Keratinocyte (primary cell): ENCODE measurements around the gene CKMT2. TPM values are rescaled to one million over a fixed set of nuclear protein-coding genes. Genes with fewer than 3 reads are reported as not detected.

Source experiments
- DNase-seq: peaks from one replicate; pipeline ENCODE4 v3.0.0-alpha.2; 2011; ENCODE audit warnings: low read depth, missing footprints, low spot score
- FAIRE-seq: peaks from 2 replicates; lab custom pipeline; 2011; peaks lifted over from hg19 to GRCh38; lab: Jason Lieb, UNC
- H2AFZ ChIP-seq: 2 replicates; pipeline ENCODE4 v1.6.0; 2012; ENCODE audit warnings: low read length, control low read depth, inconsistent platforms; ENCODE audit not compliant: control insufficient read depth
- H3K27ac ChIP-seq: 2 replicates; pipeline ENCODE4 v1.5.1; 2011; ENCODE audit warnings: low read length; ENCODE audit not compliant: control insufficient read depth, insufficient read depth
- H3K27me3 ChIP-seq: 3 replicates; pipeline ENCODE4 v1.6.0; 2011; ENCODE audit warnings: low read length; ENCODE audit not compliant: control insufficient read depth, insufficient read depth; ENCODE audit errors: extremely low read depth
- H3K36me3 ChIP-seq, 2 experiments: 2 replicates in 1 of 2; 3 replicates in 1 of 2; pipeline ENCODE4 v1.5.1; 2011; ENCODE audit warnings: low read length in 2 of 2, mild to moderate bottlenecking in 1 of 2; ENCODE audit not compliant: control insufficient read depth in 2 of 2, insufficient read depth in 2 of 2; ENCODE audit errors: extremely low read depth in 1 of 2
- H3K4me1 ChIP-seq: 3 replicates; pipeline ENCODE4 v1.5.1; 2011; ENCODE audit warnings: low read length; ENCODE audit not compliant: control insufficient read depth, insufficient read depth; ENCODE audit errors: extremely low read depth
- H3K4me2 ChIP-seq: 3 replicates; pipeline ENCODE4 v1.6.0; 2011; ENCODE audit warnings: low read depth, low read length; ENCODE audit not compliant: control insufficient read depth, insufficient read depth; ENCODE audit errors: extremely low read depth
- H3K4me3 ChIP-seq, 3 experiments: fragments of 200-600 bp in 1 of 3; sonication (generic) in 1 of 3; 2 replicates in 2 of 3; 3 replicates in 1 of 3; pipeline ENCODE4 v1.5.1; 2011 to 2016; ENCODE audit warnings: low read length in 3 of 3, mild to moderate bottlenecking in 3 of 3, control low read depth in 2 of 3, inconsistent platforms in 1 of 3, low read depth in 1 of 3, mixed read lengths in 1 of 3, mixed run types in 1 of 3, moderate library complexity in 1 of 3; ENCODE audit not compliant: control insufficient read depth in 2 of 3, insufficient read depth in 2 of 3; ENCODE audit errors: extremely low read depth in 1 of 3
- H3K79me2 ChIP-seq: 2 replicates; pipeline ENCODE4 v1.6.0; 2012; ENCODE audit warnings: low read length; ENCODE audit not compliant: control insufficient read depth, insufficient read depth
- H3K9ac ChIP-seq: 3 replicates; pipeline ENCODE4 v1.6.0; 2011; ENCODE audit warnings: low read length; ENCODE audit not compliant: control insufficient read depth, insufficient read depth; ENCODE audit errors: extremely low read depth
- H3K9me1 ChIP-seq: 3 replicates; pipeline ENCODE4 v1.6.0; 2011; ENCODE audit warnings: low read length; ENCODE audit not compliant: control insufficient read depth, insufficient read depth; ENCODE audit errors: extremely low read depth
- H3K9me3 ChIP-seq: 2 replicates; pipeline ENCODE4 v1.5.1; 2012; ENCODE audit warnings: low read depth, low read length; ENCODE audit not compliant: control insufficient read depth
- H4K20me1 ChIP-seq: 3 replicates; pipeline ENCODE4 v1.6.0; 2011; ENCODE audit warnings: low read length; ENCODE audit not compliant: control insufficient read depth, insufficient read depth; ENCODE audit errors: extremely low read depth
- EZH2 ChIP-seq: IDR thresholded peaks from one replicate; pipeline ENCODE4 v1.6.1; 2012; ENCODE audit warnings: inconsistent platforms, mild to moderate bottlenecking, low read length, moderate library complexity
- dilution Hi-C: fragments of 300-500 bp; cut with MboI; formaldehyde crosslinking; loops from one replicate; pipeline ENCODE4 v1.7.0; 2020; ENCODE audit warnings: low sequenced_read_pairs; ENCODE audit not compliant: extremely low pct_ligation_motif_present
- polyA plus RNA-seq, 5 experiments: library from polyadenylated mRNA; depleted of rRNA in 3 of 5; stranded (reverse) in 3 of 5; stranded (forward) in 1 of 5; unstranded in 1 of 5; fragments of >200 nt; gene quantifications; 1 replicate in 1 of 5; 2 replicates in 3 of 5; 3 replicates in 1 of 5; pipeline versions ENCODE4 v1.2.1 to v1.2.3, GENCODE V29; 2011 to 2012; ENCODE audit warnings: missing spikeins in 2 of 5, low read depth in 1 of 5, low replicate concordance in 1 of 5
- TF ChIP-seq, protein P1 (sequence below), 3 experiments: IDR thresholded peaks in 1 of 3; conservative IDR thresholded peaks in 1 of 3; optimal IDR thresholded peaks in 1 of 3; 2 replicates in 2 of 3; 3 replicates in 1 of 3; pipeline versions ENCODE3 to v1.5.1; 2011; ENCODE audit warnings: low read length in 3 of 3, mild to moderate bottlenecking in 3 of 3, moderate library complexity in 2 of 3, control low read depth in 1 of 3, inconsistent platforms in 1 of 3; ENCODE audit not compliant: insufficient read depth in 2 of 3; ENCODE audit errors: extremely low read depth in 1 of 3

CKMT2 gene
- polyA plus RNA-seq, 1 donor (not counting 4 experiments of a cell fraction or from before 2014, with no cell fraction given) = not detected

GRCh38 chr5:81239613-81240012 is 6.5 kb downstream of the CKMT2 start:
- dilution Hi-C loops = no loop called here
- Histone ChIP-seq H3K36me3 (no peaks in the 10 kb centered on the region), H4K20me1 (no peaks in the 10 kb centered on the region), H3K27me3 (no peaks in the 10 kb centered on the region), H3K79me2 (no peaks in the 10 kb centered on the region), H3K4me3 (no peak overlapping the region), H3K4me1 (peaks cover 5% of the 10 kb centered on the region), H3K4me2 (no peak overlapping the region), H3K9me3 (no peaks in the 10 kb centered on the region), H3K27ac (no peak overlapping the region), H2AFZ (no peak overlapping the region), H3K9me1 (no peaks in the 10 kb centered on the region), H3K9ac (no peak overlapping the region)
- DNase-seq = no peak
- FAIRE-seq = no peak
- TF ChIP-seq EZH2 = no peak
- TF ChIP-seq, protein P1, sequence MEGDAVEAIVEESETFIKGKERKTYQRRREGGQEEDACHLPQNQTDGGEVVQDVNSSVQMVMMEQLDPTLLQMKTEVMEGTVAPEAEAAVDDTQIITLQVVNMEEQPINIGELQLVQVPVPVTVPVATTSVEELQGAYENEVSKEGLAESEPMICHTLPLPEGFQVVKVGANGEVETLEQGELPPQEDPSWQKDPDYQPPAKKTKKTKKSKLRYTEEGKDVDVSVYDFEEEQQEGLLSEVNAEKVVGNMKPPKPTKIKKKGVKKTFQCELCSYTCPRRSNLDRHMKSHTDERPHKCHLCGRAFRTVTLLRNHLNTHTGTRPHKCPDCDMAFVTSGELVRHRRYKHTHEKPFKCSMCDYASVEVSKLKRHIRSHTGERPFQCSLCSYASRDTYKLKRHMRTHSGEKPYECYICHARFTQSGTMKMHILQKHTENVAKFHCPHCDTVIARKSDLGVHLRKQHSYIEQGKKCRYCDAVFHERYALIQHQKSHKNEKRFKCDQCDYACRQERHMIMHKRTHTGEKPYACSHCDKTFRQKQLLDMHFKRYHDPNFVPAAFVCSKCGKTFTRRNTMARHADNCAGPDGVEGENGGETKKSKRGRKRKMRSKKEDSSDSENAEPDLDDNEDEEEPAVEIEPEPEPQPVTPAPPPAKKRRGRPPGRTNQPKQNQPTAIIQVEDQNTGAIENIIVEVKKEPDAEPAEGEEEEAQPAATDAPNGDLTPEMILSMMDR (optimal IDR thresholded peaks at IDR 0.05 in 1 of 3, IDR thresholded peaks at IDR 0.05 in 1 of 3, conservative IDR thresholded peaks at IDR 0.05 in 1 of 3; ENCODE audit: extremely low read depth in 1 of 3, insufficient read depth in 2 of 3, low read length in 3 of 3) = no peak

DNA sequence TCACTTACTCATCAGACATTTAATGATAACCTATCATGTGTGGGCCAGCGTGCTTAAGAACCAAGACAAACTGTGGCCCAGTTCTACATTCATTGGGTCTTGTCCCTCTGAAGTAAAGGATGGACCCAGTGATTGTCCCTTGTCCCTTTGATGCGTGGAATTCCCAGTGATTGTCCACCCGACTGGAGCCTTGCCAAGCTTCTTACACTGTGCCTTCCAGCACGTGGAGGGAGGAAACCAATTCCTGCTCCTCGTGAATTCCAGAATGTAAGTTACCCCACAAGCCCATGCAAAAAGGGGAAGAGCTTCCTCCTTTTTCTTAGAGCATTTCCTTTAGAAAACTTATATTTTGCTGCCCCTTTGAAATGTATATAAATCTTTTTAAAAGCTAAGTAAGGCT is 7.9 kb downstream of the CKMT2 start:
- dilution Hi-C loops = no loop called here
- no peak for FAIRE-seq
- Histone ChIP-seq H3K27ac (no peak overlapping the region), H2AFZ (no peak overlapping the region), H3K9ac (no peak overlapping the region), H3K9me1 (no peaks in the 10 kb centered on the region), H3K27me3 (no peaks in the 10 kb centered on the region), H3K9me3 (no peaks in the 10 kb centered on the region), H3K4me2 (no peak overlapping the region), H3K79me2 (no peaks in the 10 kb centered on the region), H4K20me1 (no peaks in the 10 kb centered on the region), H3K4me3 (no peak overlapping the region), H3K4me1 (peaks cover 5% of the 10 kb centered on the region), H3K36me3 (no peaks in the 10 kb centered on the region)
- TF ChIP-seq EZH2 = no peak
- TF ChIP-seq, protein P1 (optimal IDR thresholded peaks at IDR 0.05 in 1 of 3, IDR thresholded peaks at IDR 0.05 in 1 of 3, conservative IDR thresholded peaks at IDR 0.05 in 1 of 3; ENCODE audit: extremely low read depth in 1 of 3, insufficient read depth in 2 of 3, low read length in 3 of 3) = no peak
- DNase-seq = no peak
